HG03457 (cell line): Measurements from ENCODE around the gene VRTN.
"Not testable (repeated sequence)": the region's sequence is repeated elsewhere in the genome, so short reads cannot be mapped to it uniquely, and the experiment has no call there.

ENCODE experiments used
- ATAC-seq: cut with Tn5 transposase; IDR thresholded peaks from one replicate; pipeline ENCODE4 v1.9.1; 2021; ENCODE audit warnings: moderate number of reproducible peaks; ENCODE audit not compliant: unreplicated experiment

VRTN gene

GRCh38 chr14:74348735-74349463 lies 628 bp downstream of the VRTN start:
- no peak for ATAC-seq

- no peak for ATAC-seq
These were observed 1.5 kb downstream of the VRTN start for GRCh38 chr14:74349757-74350156.

- no peak for ATAC-seq
These were observed 2.1 kb downstream of the VRTN start for GRCh38 chr14:74350211-74350927.

GRCh38 chr14:74350928-74351323 lies 2.7 kb downstream of the VRTN start:
- no peak for ATAC-seq

GRCh38 chr14:74356892-74357575 lies 8.8 kb downstream of the VRTN start:
- no peak for ATAC-seq

GRCh38 chr14:74357585-74357984 lies 9.3 kb downstream of the VRTN start:
- no peak for ATAC-seq

- no peak for ATAC-seq
These were observed 10.0 kb downstream of the VRTN start for GRCh38 chr14:74358176-74358829.

- no peak for ATAC-seq
These were observed 11.9 kb downstream of the VRTN start for GRCh38 chr14:74360163-74360562.

GRCh38 chr14:74362361-74362915 lies 14.2 kb downstream of the VRTN start:
- no peak for ATAC-seq

GRCh38 chr14:74364271-74364880 lies 16.1 kb downstream of the VRTN start:
- ATAC-seq, result no peak

- no peak for ATAC-seq
These were observed 19.8 kb downstream of the VRTN start for GRCh38 chr14:74368026-74368425.

GRCh38 chr14:74368441-74368840 lies 20.2 kb downstream of the VRTN start:
- ATAC-seq, result no peak

GRCh38 chr14:74377976-74378690 lies 29.9 kb downstream of the VRTN start:
- ATAC-seq, result no peak

- ATAC-seq, result no peak
These were observed 31.9 kb downstream of the VRTN start for GRCh38 chr14:74380172-74380571.

GRCh38 chr14:74380845-74381244 lies 32.6 kb downstream of the VRTN start:
- no peak for ATAC-seq

- ATAC-seq, result not testable (repeated sequence)
These were observed 33.3 kb downstream of the VRTN start for GRCh38 chr14:74381571-74381970.

- no peak for ATAC-seq
These were observed 34.0 kb downstream of the VRTN start for GRCh38 chr14:74382231-74382630.

- no peak for ATAC-seq
These were observed 41.7 kb downstream of the VRTN start for GRCh38 chr14:74389980-74390379.

- ATAC-seq, result not testable (repeated sequence)
These were observed 42.2 kb downstream of the VRTN start for GRCh38 chr14:74390505-74390904.

- no peak for ATAC-seq
These were observed 43.2 kb downstream of the VRTN start for GRCh38 chr14:74391479-74391878.
